Psoas muscle (tissue), 8 donors: Measurements from ENCODE around the gene RBBP4. TPM values are rescaled to one million over a fixed set of nuclear protein-coding genes. Genes with fewer than 3 reads are reported as not detected.

ENCODE experiments used
- ATAC-seq, 4 donors: fragments of 200-7000 bp; cut with Tn5 transposase; one replicate each; pipeline ENCODE4 v1.9.1; 2020; ENCODE audit warnings: moderate library complexity in 3 of 4, mild to moderate bottlenecking in 2 of 4
- DNase-seq, 2 donors: peaks; one replicate each; pipeline ENCODE4 v3.0.0-alpha.2; 2020
- H3K27ac ChIP-seq: fragments of 200-600 bp; one replicate; pipeline ENCODE4 v1.8.0; 2022
- H3K27me3 ChIP-seq, 3 donors: fragments of 200-600 bp in 1 of 3; one replicate each; pipeline versions ENCODE4 v1.6.1 to v1.8.0; 2013 to 2022; ENCODE audit warnings: low read length in 2 of 3, mild to moderate bottlenecking in 2 of 3, moderate library complexity in 1 of 3; ENCODE audit not compliant: insufficient read depth in 3 of 3
- H3K36me3 ChIP-seq, 2 donors: fragments of 200-600 bp in 1 of 2; one replicate each; pipeline versions ENCODE4 v1.6.1 to v1.8.0; 2013 to 2022; ENCODE audit warnings: low read depth in 1 of 2, mild to moderate bottlenecking in 1 of 2, moderate library complexity in 1 of 2; ENCODE audit not compliant: insufficient read depth in 1 of 2
- H3K4me1 ChIP-seq: fragments of 200-600 bp; one replicate; pipeline ENCODE4 v1.8.0; 2022
- H3K4me3 ChIP-seq: fragments of 200-600 bp; one replicate; pipeline ENCODE4 v1.8.0; 2022; ENCODE audit warnings: mild to moderate bottlenecking
- H3K9me3 ChIP-seq: fragments of 200-600 bp; one replicate; pipeline ENCODE4 v1.8.0; 2022
- WGBS, 3 donors: extraction: QIAGEN DNeasy Blood & Tissue Kit; methylation state at CpG; one replicate each; pipeline versions ENCODE4 v1.1.6 to v1.1.7; 2013; 5-methylcytosine and 5-hydroxymethylcytosine counted together
- intact Hi-C, 2 donors: fragments of 100-400 bp; cut with DNase I; formaldehyde crosslinking; loops; one replicate each; pipeline versions ENCODE4 v1.11.0 to v1.14.2; 2022
- polyA plus RNA-seq, 3 donors: library from polyadenylated mRNA; stranded (reverse); fragments of 200-250 nt; gene quantifications; one replicate each; pipeline ENCODE4 v1.2.3, GENCODE V29; 2013
- total RNA-seq, 4 donors: library from RNA; stranded (reverse); fragmentation: NEBNext Ultra II Directional in 2 of 4; extraction: Animal tissue kit (Norgen Biotek cat#: 25700) in 2 of 4; gene quantifications; one replicate each; pipeline versions ENCODE4 v1.2.1 to v1.2.4, GENCODE V29; 2021 to 2023
- TF ChIP-seq, protein P1 (sequence below): fragments of 200-600 bp; IDR thresholded peaks from one replicate; pipeline ENCODE4 v1.8.0; 2022; ENCODE audit warnings: antibody characterized with exemption
- donor health status: healthy with polysubstance abuse.
- donor health status: DM: no; HTN: no; CAD: no; lungs with moderate emphysema.
- donor health status: Bipolar disorder and iron deficiency.
- donor health status: healthy.
- donor health status: DM: yes; HTN: yes; CAD: no.
- donor health status: DM: no; HTN: no; CAD: no.
- donor health status: DM: no; HTN: no; CAD: no.
- donor health status: DM: yes; HTN: yes; CAD: no.

RBBP4 gene
- total and polyA plus RNA-seq, 7 donors: 29.5 to 87.8 (median 66.3) TPM

DNA sequence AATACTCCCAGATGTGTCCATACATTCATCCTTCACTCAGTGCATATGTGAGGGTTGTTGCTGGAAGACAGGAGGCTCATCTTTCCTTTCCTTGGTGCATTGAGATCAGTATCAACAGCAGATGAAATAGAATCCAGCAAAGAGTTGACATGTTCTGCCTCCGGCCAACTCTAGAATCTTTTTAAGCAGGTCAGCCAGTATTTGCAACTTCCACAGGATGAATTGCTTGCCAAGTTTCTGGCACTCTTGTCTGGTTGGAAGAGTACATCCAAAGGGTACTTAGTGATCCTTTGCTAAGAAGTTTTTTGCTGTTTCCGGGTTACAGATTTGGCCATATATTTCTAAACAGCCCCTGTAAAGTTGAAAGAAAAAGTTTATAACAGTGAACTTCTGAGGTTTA is 30.5 kb downstream of the RBBP4 start:
- intact Hi-C loops: no loop called here
- WGBS, 3 donors: 9 to 26% (median 18%) methylated on average over 2 of the region's 2 CpGs
- TF ChIP-seq, protein P1, sequence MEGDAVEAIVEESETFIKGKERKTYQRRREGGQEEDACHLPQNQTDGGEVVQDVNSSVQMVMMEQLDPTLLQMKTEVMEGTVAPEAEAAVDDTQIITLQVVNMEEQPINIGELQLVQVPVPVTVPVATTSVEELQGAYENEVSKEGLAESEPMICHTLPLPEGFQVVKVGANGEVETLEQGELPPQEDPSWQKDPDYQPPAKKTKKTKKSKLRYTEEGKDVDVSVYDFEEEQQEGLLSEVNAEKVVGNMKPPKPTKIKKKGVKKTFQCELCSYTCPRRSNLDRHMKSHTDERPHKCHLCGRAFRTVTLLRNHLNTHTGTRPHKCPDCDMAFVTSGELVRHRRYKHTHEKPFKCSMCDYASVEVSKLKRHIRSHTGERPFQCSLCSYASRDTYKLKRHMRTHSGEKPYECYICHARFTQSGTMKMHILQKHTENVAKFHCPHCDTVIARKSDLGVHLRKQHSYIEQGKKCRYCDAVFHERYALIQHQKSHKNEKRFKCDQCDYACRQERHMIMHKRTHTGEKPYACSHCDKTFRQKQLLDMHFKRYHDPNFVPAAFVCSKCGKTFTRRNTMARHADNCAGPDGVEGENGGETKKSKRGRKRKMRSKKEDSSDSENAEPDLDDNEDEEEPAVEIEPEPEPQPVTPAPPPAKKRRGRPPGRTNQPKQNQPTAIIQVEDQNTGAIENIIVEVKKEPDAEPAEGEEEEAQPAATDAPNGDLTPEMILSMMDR: no peak
- Histone ChIP-seq H3K27ac (peak overlapping the region; percentile 50), H3K9me3 (no peaks in the 10 kb centered on the region), H3K4me1 (peaks cover 25% of the 10 kb centered on the region), H3K36me3 (peaks cover 22 to 99% of the 10 kb centered on the region in 2 donors), H3K4me3 (no peak overlapping the region), H3K27me3 (no peaks in the 10 kb centered on the region)
- DNase-seq (no peak), ATAC-seq (peak in 2 of 4 donors; percentile 29 to 50)

DNA sequence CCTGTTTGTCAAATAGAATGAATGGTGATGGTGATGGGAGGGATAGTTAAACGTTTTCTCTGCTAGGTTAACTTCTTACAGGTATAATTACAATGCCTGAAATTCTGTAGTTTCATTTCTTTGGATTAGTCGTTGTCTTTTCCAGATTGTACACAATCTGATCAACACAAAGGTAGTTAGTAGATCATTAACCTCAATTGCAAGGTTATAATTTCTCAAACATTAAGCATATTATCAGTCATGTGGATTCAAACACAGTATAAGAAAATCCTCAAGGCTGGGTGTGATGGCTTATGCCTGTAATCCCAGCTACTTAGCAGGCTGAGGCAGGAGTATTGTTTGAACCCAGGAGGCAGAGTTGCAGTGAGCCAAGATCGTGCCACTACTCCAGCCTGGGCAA is 31.0 kb downstream of the RBBP4 start:
- 63 to 68% (median 68%) methylated on average over 3 of the region's 3 CpGs for WGBS, 3 donors
- no peak overlapping the region for H3K27ac ChIP-seq

GRCh38 chr1:32683397-32683796 is 32.4 kb downstream of the RBBP4 start:
- no peak for DNase-seq
- WGBS, 3 donors: 49 to 62% (median 50%) methylated on average over 3 of the region's 3 CpGs
- intact Hi-C loops: no loop called here
- H3K4me3 ChIP-seq: no peak overlapping the region
- H3K9me3 ChIP-seq: no peaks in the 10 kb centered on the region
- H3K27ac ChIP-seq: no peak overlapping the region
- TF ChIP-seq, protein P1: no peak
- H3K36me3 ChIP-seq: peaks cover 16 to 97% of the 10 kb centered on the region in 2 donors
- H3K27me3 ChIP-seq: no peaks in the 10 kb centered on the region
- peaks cover 25% of the 10 kb centered on the region for H3K4me1 ChIP-seq
- ATAC-seq: no peak

More for the DNA sequence above, 31.0 kb downstream of the RBBP4 start:
- H3K36me3 ChIP-seq: peaks cover 22 to 99% of the 10 kb centered on the region in 2 donors
- H3K27me3 ChIP-seq: no peaks in the 10 kb centered on the region
- no peak for ATAC-seq
- intact Hi-C loops: no loop called here
- H3K4me3 ChIP-seq: no peak overlapping the region
- H3K9me3 ChIP-seq: no peaks in the 10 kb centered on the region
- H3K4me1 ChIP-seq: peaks cover 25% of the 10 kb centered on the region
- TF ChIP-seq, protein P1: no peak
- no peak for DNase-seq

DNA sequence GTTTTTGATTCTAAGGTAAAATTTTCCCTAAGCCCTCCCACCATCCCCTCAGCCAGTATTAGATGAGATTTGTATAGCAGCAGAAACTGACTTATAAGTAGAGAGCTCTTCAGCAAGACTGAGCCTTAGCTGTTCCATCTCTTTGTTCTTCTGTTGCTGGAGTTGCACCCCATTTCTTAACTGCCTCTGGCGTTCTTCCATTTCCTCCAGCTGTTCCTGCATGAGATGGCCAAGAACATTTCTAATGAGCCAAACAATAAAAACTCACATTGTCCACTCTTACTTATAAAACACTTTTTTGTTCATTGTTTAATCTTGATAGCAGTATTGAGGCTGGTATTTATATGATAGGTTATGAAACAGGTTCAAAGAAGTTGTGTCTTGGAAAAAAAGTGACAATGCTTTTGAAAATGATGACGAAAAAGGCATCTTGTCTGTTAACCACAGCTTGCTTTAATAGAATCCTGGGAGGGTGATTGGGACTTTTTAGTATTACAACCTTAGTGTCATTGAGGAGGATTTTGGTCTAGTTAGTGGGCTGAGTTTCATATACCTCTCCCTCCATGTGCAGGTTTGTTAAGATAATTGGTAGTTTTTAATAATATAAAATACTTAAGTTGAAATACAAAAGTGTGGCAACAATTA is 33.3 kb downstream of the RBBP4 start:
- H3K36me3 ChIP-seq: peaks cover 16 to 93% of the 10 kb centered on the region in 2 donors
- H3K4me3 ChIP-seq: no peak overlapping the region
- ATAC-seq (peak in 2 of 4 donors; percentile 47 to 48), DNase-seq (no peak)
- H3K4me1 ChIP-seq: peaks cover 25% of the 10 kb centered on the region
- TF ChIP-seq, protein P1: no peak
- intact Hi-C loops: no loop called here
- WGBS, 3 donors: 12 to 34% (median 27%) methylated on average over 2 of the region's 2 CpGs
- no peaks in the 10 kb centered on the region for H3K9me3 ChIP-seq
- no peaks in the 10 kb centered on the region for H3K27me3 ChIP-seq
- H3K27ac ChIP-seq: peak overlapping the region; percentile 7

DNA sequence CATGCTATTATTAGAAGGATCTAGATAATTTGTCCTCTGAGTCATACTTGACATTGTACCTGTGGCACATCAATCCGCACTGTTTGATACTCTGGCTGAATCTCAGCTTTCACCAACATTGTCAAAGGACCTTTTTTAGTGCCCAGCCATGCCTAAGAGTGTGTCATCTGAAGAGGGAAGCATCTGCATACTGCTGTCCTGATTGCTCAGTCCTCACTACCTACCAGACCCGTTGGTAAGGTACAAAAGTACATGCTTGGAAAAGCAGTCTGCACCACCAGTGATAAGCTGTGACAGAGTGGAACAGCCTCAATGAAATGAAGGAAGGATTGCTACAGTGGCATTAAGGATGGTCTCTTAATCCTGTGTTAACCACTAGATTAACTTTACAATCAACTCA is 34.5 kb downstream of the RBBP4 start:
- Histone ChIP-seq H3K4me1 (peaks cover 25% of the 10 kb centered on the region), H3K4me3 (no peak overlapping the region), H3K36me3 (peaks cover 15 to 88% of the 10 kb centered on the region in 2 donors), H3K9me3 (no peaks in the 10 kb centered on the region), H3K27me3 (no peaks in the 10 kb centered on the region), H3K27ac (peak overlapping the region; percentile 7)
- peak; percentile 27 to 77 (median 44) for ATAC-seq
- TF ChIP-seq, protein P1: no peak
- no peak for DNase-seq
- WGBS, 3 donors: 33 to 63% (median 51%) methylated on average over 2 of the region's 2 CpGs
- intact Hi-C loops: no loop called here
